ENCODE data around the gene SRRM4.
"Not testable (repeated sequence)": the region's sequence is repeated elsewhere in the genome, so short reads cannot be mapped to it uniquely, and the experiment has no call there.

The SRRM4 gene, protein sequence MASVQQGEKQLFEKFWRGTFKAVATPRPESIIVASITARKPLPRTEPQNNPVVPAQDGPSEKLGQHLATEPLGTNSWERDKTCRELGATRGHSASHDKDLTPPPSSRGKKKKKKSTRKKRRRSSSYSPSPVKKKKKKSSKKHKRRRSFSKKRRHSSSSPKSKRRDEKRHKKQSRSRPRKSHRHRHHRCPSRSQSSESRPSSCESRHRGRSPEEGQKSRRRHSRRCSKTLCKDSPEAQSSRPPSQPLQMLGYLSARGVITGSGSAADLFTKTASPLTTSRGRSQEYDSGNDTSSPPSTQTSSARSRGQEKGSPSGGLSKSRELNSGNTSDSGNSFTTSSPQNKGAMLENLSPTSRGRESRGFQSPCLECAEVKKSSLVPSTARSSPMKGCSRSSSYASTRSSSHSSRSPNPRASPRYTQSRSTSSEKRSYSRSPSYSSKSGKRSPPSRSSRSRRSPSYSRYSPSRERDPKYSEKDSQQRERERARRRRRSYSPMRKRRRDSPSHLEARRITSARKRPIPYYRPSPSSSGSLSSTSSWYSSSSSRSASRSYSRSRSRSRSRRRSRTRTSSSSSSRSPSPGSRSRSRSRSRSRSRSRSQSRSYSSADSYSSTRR

DNA sequence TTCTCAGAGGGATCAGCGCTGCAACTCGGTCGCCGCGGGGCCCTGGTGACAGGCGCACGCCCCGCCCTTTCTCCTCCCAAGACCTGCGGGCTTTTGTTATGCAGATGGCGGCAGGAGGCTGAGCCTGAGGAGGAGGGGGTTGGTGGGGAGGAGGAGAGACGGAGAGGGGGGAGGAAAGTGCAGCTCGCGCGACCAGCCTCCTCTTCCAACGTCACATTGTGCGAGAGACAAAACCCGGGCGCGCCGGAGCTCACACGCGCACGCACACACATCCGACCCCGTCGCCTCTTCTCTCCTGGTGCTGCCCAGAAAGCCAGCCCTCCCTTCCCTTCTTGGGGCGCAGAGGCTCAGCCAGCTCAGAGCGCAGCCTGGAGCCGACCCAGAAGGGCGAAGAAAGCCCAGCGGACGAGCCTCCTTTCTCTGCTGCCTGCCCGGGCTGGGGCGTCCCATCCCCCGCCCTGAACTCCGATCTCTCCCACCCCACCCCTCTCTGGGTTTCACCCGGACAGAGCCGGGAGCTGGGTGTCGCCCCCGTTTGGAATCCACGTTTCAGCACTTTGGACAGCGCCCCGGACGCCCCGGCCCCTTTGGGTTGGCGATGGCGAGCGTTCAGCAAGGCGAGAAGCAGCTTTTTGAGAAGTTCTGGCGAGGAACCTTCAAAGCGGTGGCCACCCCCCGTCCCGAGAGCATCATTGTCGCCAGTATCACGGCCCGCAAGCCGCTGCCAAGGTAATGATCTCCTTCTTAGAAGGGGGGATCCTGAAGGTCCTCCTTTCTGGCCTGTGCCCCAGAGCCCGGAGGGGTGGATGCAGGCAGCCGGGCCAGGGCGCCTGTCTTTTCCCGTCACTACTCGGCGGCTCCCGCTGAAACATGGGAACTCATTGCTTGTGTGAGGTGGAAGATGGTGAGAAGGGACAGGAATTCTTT lies at the start of gene SRRM4:
Gene SRRM4, plus strand, starts transcription at position 257 of the 927 bp plus-strand sequence. Its CDS starts 342 bp downstream, at position 599.
- no peak for DNase-seq

DNA sequence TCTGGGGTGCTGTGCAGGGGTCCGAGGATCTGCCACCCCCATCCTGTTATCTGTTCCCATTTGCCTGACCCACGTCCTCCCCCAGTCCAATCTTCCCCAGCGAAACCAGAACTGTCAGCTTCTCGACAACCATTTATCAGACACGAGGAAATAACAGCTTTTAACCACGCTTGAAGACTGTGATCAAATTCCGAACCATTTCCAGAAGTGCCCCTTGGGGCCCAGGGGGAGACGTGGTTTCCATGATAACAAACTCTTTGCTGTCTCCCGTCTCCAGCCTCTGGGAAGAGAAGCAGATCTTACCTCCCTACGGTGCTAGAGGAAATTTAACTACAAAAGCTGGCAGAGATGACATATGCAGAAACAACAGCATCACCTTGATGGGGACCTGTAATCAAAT lies 35.1 kb upstream of the SRRM4 start:
- DNase-seq: no peak

DNA sequence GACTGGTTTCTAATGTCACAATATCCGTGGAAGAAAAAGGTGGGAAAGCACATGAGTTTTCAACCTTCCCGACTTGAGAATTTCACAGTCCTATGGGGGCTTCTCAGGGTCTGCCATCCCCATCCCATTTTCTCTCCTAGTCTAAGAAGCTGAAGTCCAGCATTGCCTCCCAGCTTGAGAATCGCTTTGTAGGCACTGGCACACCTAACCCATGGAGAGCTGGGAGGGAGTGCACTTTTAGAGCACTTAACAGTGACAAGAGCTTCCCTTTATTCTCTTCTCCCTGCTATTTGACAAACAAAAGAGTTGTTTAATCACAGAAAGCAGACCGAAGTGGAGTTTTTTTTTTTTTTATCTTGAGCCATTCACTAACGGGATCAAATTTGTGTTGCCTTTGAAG lies 22.8 kb upstream of the SRRM4 start:
- no peak for DNase-seq

DNA sequence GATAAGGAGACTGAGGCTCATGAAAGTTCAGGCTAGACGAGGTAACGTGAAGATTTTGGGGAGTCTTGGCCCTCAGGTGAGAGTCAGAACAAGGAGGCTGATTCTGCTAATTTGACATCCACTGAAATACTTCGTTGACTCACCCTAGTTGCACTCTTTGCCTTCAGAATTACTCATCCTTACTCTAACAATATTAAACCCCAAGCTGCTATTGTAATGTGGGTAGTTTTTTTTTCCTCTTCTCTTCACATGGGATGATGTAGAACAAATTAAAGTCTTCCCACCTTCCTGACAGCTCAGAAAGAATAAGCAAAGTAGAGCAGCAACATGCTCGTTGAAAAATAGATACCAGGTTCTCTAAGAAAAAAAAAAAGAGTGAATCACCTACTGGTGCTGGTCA lies 22.0 kb upstream of the SRRM4 start:
- DNase-seq: no peak

DNA sequence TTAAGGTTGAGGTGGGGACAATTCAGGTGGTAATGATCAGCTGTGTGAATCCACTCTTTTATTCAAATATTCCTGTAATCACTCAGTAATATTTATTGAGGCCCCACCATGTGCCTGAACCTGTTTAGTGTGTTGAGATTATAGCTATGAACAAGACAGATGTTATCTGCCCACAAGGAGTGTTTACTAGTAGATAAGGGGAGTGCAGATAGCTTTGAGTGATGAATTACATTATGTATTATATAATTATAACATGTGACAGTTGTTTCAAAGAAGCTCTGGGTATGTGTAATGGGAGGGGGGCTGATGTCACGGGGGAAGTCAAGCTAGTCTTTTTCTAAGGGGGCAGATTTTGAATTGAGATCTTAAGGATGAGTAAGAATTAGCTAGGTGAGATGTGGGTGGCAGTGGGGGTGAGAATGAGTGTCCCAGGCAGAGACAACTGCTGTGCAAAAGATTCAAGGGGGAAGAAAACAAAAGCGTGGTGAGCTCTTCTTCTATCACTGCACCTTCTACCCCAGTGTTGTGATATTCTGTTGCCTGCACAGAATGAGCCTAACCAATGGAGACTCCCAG lies 21.3 kb upstream of the SRRM4 start:
- DNase-seq: no peak

DNA sequence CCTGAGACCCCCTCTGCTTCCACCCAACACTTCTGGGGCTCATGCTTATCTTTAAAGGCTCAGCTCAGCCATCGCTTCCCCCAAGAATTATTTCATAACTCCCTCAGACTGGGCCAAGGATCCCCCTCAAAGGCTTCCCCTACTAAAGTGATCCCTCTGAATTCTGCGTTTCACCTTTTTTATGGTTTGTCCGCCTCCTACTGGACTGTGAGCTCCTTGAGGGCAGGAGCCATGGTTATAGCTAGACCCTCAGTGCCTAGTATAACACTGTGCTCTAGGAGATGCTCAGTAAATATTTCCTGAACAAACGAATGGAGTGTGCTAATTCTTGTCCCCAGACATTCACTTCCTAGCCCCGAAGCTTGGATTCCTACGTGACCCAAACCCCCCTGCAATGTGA lies 20.5 kb upstream of the SRRM4 start:
- no peak for DNase-seq

DNA sequence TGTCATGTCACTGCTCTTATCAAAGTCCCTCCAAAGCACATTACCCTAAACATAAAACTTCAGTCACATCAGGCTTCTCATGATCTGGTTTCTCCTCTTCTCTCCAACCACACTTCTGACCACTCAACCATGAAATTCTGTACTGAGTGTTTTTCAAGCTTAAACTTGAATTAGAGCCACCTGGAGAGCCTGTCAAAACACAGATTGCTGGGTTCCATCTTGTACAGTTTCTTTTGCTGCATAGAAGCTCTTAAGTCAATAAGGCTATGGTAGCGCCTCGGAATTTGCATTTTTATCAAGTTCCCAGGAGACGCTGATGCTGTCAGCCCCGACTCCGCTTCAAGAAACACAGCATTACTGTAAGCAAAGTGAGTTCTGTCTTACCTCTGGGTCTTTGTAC lies 16.4 kb upstream of the SRRM4 start:
- DNase-seq: no peak

DNA sequence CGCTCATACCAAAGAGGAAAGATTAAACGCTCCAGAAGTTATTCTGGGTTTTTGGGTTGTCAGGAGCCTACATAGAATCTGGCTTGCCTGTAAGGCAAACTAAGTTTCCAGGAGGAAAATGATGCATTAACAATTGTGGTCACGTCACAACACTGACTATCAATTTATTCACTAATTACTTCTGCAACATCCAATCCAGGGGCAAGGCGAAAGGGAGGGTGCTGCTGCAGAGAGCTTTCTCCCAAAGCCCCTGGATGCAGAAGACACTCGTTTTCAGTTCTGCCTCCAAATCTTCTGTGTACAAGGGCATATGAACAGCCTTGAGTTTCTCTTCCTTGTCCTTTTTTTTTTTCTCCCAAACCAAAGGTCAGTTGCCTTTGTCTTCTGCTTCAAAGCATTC lies 10.5 kb upstream of the SRRM4 start:
- DNase-seq: no peak

DNA sequence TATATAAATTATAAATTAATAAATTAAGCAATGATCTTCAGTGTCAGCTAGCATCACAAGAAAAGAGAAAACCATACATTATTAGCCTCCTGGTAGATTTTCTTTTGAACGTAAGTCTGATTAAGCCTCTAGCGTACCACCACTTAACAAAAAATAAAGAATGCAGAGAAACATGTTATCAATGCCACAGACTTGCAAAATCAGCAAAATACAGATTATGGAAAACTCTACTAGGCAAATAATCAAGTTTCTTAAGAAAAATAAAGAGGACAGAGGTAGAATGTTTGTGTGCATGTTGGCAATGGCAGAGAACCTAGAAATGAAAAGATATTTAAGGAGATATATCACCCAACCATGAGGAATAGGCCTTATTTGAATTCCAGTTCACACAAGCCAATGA lies 8.4 kb upstream of the SRRM4 start:
- DNase-seq: no peak

DNA sequence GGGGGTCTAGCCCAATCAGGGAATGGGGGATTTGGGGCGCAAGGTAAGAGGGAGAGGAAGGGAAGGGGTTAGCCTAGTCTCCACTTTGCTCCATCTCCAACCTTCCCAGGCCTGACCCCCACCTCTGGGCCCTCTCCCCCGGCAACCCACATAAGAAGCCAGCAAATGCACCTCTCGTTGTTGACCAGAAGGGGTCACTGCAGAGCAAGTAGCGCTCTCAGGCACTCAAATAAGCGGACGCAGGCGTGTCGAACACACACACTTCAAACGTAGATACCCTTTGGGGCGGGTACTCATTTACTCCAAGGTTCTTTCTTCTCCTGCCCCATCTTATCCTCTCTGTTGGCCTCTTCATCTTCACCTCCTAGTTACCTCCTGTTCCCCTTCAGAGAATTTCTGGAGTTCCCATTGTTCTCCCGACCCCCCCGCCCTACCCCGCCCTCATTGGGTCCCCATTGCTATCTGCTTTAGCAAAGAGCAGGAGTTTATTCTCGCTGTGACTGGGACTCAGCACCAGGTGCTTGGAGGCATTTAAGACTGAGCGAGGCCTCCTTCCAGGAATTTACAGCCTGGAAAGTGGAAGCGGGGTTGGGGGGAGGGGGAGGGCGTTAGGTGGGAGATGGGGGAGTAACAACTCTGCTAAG lies 1.5 kb upstream of the SRRM4 start:
- peak; percentile 16 to 27 for DNase-seq

DNA sequence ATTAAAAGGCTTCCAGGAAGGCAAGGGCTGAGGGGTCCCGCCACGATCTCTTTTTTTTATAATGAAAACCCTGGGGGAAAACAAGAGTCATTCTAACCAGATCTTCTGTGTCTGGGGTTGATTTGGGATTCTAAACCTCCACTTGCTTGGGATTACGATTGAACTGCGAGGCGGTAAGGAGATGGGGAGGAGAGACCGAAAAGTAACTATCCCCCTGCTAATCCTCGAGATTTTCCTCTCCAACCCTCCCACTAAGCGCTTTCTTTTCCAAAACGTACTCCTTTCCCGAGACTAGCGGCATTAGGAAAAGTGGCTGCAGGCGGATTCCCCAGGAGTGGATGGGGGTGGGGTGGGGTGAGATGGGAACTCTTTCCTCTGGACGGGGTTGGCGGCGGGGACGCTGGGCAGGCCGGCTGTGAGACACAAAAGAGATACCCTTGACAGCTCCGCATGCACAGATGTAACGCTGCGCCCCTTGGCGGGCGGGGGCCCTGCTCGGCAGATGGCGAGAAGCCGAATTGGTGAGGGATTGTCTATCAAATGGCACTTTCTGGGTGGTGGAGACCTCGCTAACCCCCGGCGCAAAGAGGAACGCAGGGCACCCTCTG lies 830 bp upstream of the SRRM4 start:
- DNase-seq: no peak

DNA sequence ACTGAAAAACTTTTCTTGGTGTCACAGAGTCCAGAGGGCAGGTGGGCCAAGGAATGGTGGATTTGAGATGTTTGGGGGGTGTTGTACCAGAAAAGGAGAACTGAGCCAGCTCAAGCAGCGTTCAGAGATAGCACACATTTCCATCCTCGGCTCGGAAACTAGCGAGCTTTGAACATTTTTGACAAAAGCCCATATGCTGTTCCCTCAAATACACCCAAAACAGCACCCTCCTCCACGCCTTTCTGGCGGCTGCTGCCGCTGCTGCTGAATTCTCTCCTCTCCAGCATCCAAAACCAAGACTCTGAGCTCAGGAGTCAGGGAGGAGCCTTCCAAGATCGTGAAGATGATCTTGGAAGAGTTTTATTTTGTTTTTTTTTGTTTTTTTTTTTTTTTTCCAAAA lies 961 bp downstream of the SRRM4 start:
- DNase-seq: no peak

DNA sequence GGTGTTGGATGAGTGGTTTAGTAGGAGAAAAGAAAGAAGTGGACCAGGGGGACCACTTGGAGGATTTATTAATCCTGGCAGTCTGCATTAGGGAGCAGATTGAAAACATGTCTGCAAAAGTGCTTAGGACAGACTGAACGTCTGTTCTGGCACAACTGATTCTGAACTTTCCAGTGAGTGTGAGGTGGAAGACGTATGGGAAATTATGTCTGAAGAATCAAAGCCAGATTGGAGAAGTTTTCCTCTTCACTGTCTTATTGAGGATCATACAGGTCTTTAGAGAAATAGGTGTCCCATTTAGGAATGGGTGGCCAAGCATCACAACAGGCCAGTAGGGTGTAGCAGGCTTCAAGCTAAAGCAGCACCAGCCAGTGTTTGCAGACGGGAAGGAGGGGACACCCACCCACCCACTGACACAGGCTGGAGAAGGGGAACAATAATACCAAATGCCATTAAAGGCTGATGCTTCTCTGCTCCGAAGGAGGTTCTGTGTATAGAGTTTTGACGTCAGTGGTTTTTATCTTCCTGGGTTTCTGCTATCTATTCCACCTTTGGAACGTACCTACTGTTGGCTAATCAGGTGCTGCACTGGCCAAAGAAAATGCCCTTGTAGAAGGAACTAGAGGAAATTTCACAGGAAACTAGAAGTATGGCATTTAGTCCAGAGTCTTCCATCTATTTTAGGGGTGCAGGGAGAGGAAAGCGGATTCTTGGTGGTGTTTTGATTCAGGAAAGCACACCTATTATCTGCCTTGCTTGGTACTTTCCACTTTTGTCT lies 1.8 kb downstream of the SRRM4 start:
- DNase-seq: no peak

DNA sequence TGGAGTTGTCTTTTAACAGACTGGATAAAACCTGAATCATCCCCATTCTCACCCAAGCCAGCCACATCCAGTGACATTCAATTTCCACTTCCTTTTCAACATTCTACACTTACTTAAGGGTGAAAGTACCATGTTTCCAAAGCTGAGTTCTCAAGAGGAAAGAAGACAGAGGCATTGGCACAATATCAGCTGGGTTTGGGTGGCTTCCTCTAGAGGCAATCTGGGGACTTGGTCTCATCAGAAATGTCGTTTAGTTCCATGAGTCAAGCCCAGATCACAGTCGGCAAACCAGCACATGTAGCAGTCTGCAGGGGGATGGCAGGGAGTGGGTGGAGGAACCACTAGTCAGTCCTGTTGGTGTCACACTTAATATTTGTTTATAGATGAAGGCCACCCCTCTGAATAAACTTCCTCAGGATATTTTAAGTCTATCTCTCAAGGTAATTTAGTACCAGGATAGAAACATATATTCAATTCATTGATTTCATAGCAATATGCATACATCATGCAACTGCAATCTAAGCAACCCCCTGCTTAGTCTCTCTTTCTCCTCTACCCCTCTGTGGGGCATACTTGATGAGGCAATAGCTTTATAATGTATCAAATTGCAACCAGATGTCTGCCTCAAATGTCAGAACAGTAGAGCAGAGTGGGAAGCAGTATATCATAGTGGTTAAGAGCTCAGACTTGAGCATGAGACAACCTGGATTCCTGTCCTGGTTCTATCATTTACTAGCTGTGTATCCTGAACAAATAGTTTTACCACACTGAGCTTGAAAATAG lies 3.0 kb downstream of the SRRM4 start:
- no peak for DNase-seq

DNA sequence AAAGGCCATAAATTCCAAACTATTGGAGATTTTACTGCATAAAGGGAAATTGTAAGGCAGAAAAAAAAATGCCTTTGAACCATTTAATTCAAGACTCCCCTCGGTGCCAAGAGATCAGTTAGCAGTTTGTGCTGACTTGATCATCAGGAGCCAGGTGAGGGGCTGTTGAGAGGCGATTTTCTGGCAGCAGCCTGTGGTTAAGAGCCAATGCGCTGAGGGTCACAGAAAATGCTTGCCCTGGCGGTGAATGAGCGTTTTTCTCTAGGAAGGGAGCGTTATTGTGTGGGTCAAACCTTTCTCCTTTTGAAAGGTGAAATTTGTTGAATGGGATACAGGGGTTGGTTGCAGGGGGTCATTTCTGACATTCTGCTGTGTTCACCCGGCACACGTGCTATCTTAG lies 4.7 kb downstream of the SRRM4 start:
- DNase-seq: no peak

DNA sequence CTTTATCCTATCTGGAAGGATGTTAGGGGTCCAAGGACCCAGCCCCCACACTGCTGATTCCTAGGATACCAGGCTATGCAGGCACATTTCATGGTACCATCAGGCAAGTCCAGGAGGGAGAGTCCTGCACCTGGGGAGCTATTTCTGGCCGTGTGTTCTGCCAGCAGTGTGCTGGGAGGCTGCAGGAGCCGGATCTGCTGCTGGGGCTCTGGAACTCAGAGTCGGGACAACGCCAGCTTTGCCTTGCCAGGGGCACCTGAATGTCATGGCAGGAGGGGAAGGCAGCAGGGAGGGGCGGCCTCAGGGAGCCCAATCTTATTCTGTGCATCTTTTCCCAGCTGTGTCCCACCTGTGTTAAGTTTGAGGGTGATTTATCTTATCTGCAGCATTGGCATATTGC lies 17.8 kb downstream of the SRRM4 start:
- DNase-seq: no peak

DNA sequence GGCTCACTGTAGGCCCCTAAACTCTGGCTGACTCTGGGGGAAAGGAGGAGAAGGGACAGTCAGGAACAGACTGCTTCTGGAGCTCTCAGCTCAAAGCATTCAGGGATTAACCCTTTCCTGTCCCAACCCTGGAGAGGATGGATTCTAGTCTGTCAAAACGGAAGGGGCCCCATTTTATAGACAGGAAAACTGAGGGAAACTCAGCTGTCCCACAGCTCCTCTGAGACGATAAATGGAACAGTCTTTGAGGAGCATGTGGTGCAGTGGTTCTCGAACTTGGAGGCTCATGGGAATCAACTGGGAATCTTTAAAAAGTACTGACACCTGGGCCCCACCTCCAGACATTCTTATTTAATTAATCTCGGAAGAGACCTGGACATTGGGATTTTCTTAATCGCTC lies 23.7 kb downstream of the SRRM4 start:
- DNase-seq: no peak

DNA sequence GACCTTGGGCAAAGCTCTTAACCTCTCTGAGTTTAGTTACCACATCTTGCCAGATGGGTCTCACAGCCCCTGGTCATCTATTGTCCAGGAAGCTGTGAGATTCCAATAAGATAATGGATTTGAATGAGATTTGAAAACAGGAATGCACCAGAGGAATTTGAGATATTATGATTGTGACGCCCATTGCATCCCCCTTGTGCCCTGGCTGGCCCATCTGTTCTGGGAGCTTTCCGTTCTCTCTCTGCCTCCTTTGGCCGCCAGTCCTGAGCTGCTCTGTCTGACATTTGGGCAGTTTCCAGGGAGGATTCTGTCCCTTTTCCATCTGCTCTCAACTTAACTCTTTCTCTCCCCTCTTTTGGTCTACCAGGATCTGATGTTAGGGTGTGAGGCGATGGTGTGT lies 24.6 kb downstream of the SRRM4 start:
- DNase-seq: no peak

DNA sequence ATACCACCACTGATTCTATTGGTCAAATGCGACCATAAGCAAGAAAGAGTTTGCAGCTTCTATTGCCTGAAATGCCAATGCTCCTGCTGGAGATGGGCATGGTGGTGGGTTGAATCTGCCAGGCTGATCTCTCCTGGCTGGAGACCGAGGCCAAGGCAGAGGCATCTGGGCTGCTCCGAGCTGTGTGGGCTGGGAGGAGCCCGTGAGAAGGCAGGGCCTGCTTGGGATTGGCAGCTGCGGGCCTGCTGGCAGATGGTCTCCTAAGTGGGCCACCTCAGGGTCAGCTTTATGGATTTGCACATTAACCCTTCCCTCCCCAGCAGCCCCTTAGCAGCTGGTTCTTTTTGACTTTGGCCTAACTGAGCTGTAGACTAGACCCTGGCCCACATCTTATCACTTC lies 25.4 kb downstream of the SRRM4 start:
- no peak for DNase-seq

DNA sequence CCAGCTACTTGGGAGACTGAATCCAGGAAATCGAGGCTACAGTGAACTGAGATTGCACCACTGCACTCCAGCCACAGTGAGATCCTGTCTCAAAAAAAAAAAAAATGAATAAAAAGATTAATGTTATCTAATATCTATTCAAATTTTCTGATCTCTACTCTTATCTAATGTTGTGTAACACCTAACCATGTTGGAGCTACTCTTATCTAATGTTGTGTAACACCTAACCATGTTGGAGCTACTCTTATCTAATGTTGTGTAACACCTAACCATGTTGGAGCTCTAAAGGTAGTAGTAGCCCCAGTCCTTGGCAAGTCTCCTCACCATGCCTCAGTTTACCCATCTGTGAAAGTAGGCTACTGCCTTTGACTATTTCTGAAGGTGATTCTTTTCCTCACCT lies 26.9 kb downstream of the SRRM4 start:
- not testable (repeated sequence) for DNase-seq
